OCI-LY1 (cell line): ENCODE measurements around the gene HSPB9.
"Not testable (repeated sequence)": the region's sequence is repeated elsewhere in the genome, so short reads cannot be mapped to it uniquely, and the experiment has no call there.

Experiments
- H2AFZ ChIP-seq: fragments of 200-600 bp; sonication (generic), shearing (Covaris generic); 2 replicates; pipeline ENCODE4 v1.6.0; 2014; ENCODE audit warnings: antibody characterized with exemption, mild to moderate bottlenecking, low read length
- H3F3A ChIP-seq: fragments of 200-600 bp; sonication (generic), shearing (Covaris generic); 2 replicates; pipeline ENCODE4 v1.6.0; 2014; ENCODE audit warnings: mild to moderate bottlenecking, antibody characterized with exemption, low read length, moderate library complexity; ENCODE audit not compliant: insufficient read depth
- H3K27ac ChIP-seq: fragments of 200-600 bp; sonication (generic); 2 replicates; pipeline ENCODE4 v1.5.1; 2014; ENCODE audit warnings: low read length, mixed run types, mild to moderate bottlenecking, low read depth; ENCODE audit not compliant: poor library complexity, severe bottlenecking
- H3K27me3 ChIP-seq: fragments of 200-600 bp; sonication (generic); 2 replicates; pipeline ENCODE4 v1.6.0; 2014; ENCODE audit warnings: antibody characterized with exemption, mild to moderate bottlenecking, low read length, moderate library complexity; ENCODE audit not compliant: insufficient read depth
- H3K36me3 ChIP-seq: fragments of 200-600 bp; sonication (generic); 2 replicates; pipeline ENCODE4 v1.6.1; 2014; ENCODE audit warnings: mild to moderate bottlenecking, antibody characterized with exemption, low read length, moderate library complexity, mixed read lengths; ENCODE audit not compliant: insufficient read depth
- H3K4me1 ChIP-seq: fragments of 200-600 bp; sonication (generic); 2 replicates; pipeline ENCODE4 v1.5.1; 2014; ENCODE audit warnings: mild to moderate bottlenecking, low read length, moderate library complexity; ENCODE audit not compliant: insufficient read depth, severe bottlenecking
- H3K4me2 ChIP-seq: fragments of 200-600 bp; sonication (generic), shearing (Covaris generic); 2 replicates; pipeline ENCODE4 v1.6.1; 2014; ENCODE audit warnings: low read length
- H3K4me3 ChIP-seq: fragments of 200-600 bp; sonication (generic); 2 replicates; pipeline ENCODE4 v1.5.1; 2014; ENCODE audit warnings: low read length, low read depth, mild to moderate bottlenecking, mixed read lengths; ENCODE audit not compliant: poor library complexity, severe bottlenecking
- H3K79me2 ChIP-seq: fragments of 200-600 bp; shearing (Covaris generic); 2 replicates; pipeline ENCODE4 v1.6.1; 2016; ENCODE audit warnings: mixed run types, low read length, mixed read lengths; ENCODE audit not compliant: insufficient read depth
- H3K9ac ChIP-seq: fragments of 200-600 bp; sonication (generic), shearing (Covaris generic); 2 replicates; pipeline ENCODE4 v1.6.1; 2014; ENCODE audit warnings: mild to moderate bottlenecking, low read length, mixed read lengths
- H3K9me2 ChIP-seq: fragments of 200-600 bp; sonication (generic), shearing (Covaris generic); 2 replicates; pipeline ENCODE4 v1.6.1; 2014; ENCODE audit warnings: low read depth, mild to moderate bottlenecking, low read length, mixed read lengths
- H3K9me3 ChIP-seq: fragments of 200-600 bp; shearing (Covaris generic); 2 replicates; pipeline ENCODE4 v1.6.1; 2014; ENCODE audit warnings: low read length, mixed read lengths
- H4K20me1 ChIP-seq: fragments of 200-600 bp; sonication (generic), shearing (Covaris generic); 2 replicates; pipeline ENCODE4 v1.6.0; 2016; ENCODE audit warnings: mild to moderate bottlenecking, low read length; ENCODE audit not compliant: insufficient read depth
- CTCF ChIP-seq: fragments of 200-600 bp; sonication (generic), shearing (Covaris generic); IDR thresholded peaks from 2 replicates; pipeline ENCODE4 v1.5.1; 2017; ENCODE audit warnings: mild to moderate bottlenecking, antibody characterized with exemption, low read length, moderate library complexity, mixed read lengths
- EZH2 ChIP-seq: fragments of 200-600 bp; sonication (generic), shearing (Covaris generic); IDR thresholded peaks from 2 replicates; pipeline ENCODE4 v1.8.0; 2017; ENCODE audit warnings: borderline replicate concordance, mixed run types, mild to moderate bottlenecking, antibody characterized with exemption, low read length, moderate library complexity, mixed read lengths

The HSPB9 gene

GRCh38 chr17:42135664-42136653, 13.4 kb downstream of the HSPB9 start:
- Histone ChIP-seq H3K27me3 (no peaks in the 10 kb centered on the region), H3K4me2 (peak overlapping the region; percentile 18), H2AFZ (no peak overlapping the region), H4K20me1 (no peaks in the 10 kb centered on the region), H3K4me1 (peaks cover 80% of the 10 kb centered on the region), H3K36me3 (peaks cover 2% of the 10 kb centered on the region; the same call in 1 of the 2 replicates), H3F3A (peaks cover 20% of the 10 kb centered on the region; the same call in 1 of the 2 replicates), H3K9me3 (no peaks in the 10 kb centered on the region), H3K4me3 (peak overlapping the region; percentile 0), H3K9me2 (no peaks in the 10 kb centered on the region), H3K79me2 (peaks cover 18% of the 10 kb centered on the region), H3K9ac (peak overlapping the region; percentile 2; the same call in 1 of the 2 replicates), H3K27ac (peak overlapping the region; percentile 98)
- TF ChIP-seq CTCF = no peak
- no peak for TF ChIP-seq EZH2

GRCh38 chr17:42136654-42137051, 14.0 kb downstream of the HSPB9 start:
- Histone ChIP-seq H2AFZ (no peak overlapping the region), H3K36me3 (peaks cover 9% of the 10 kb centered on the region; the same call in 1 of the 2 replicates), H3K27ac (peak overlapping the region; percentile 98), H3K9me3 (no peaks in the 10 kb centered on the region), H4K20me1 (no peaks in the 10 kb centered on the region), H3K9ac (peak overlapping the region; percentile 2; the same call in 1 of the 2 replicates), H3F3A (peaks cover 20% of the 10 kb centered on the region; the same call in 1 of the 2 replicates), H3K27me3 (no peaks in the 10 kb centered on the region), H3K79me2 (peaks cover 16% of the 10 kb centered on the region), H3K4me3 (peak overlapping the region; percentile 0), H3K4me1 (peaks cover 78% of the 10 kb centered on the region), H3K9me2 (no peaks in the 10 kb centered on the region), H3K4me2 (peak overlapping the region; percentile 18)
- no peak for TF ChIP-seq CTCF
- no peak for TF ChIP-seq EZH2

GRCh38 chr17:42138749-42139492, 16.3 kb downstream of the HSPB9 start:
- H3F3A ChIP-seq = peaks cover 8% of the 10 kb centered on the region; the same call in 1 of the 2 replicates
- H3K4me1 ChIP-seq = peaks cover 60% of the 10 kb centered on the region
- H3K36me3 ChIP-seq = peaks cover 21% of the 10 kb centered on the region; the same call in 1 of the 2 replicates
- no peak overlapping the region for H3K27ac ChIP-seq
- H3K4me2 ChIP-seq = no peak overlapping the region
- peaks cover 13% of the 10 kb centered on the region for H3K79me2 ChIP-seq
- no peaks in the 10 kb centered on the region for H3K27me3 ChIP-seq
- TF ChIP-seq CTCF (no peak), EZH2 (no peak)
- H3K9me2 ChIP-seq = no peaks in the 10 kb centered on the region
- H3K4me3 ChIP-seq = no peak overlapping the region
- H3K9ac ChIP-seq = no peak overlapping the region
- no peak overlapping the region for H2AFZ ChIP-seq
- no peaks in the 10 kb centered on the region for H3K9me3 ChIP-seq
- no peaks in the 10 kb centered on the region for H4K20me1 ChIP-seq

- H3K4me2 ChIP-seq, H3F3A ChIP-seq, H3K4me3 ChIP-seq, H2AFZ ChIP-seq, H4K20me1 ChIP-seq, H3K9me2 ChIP-seq, H3K27me3 ChIP-seq, H3K27ac ChIP-seq, H3K9me3 ChIP-seq, H3K9ac ChIP-seq: not testable (repeated sequence)
- Histone ChIP-seq H3K36me3 (peaks cover 28% of the 10 kb centered on the region), H3K79me2 (peaks cover 19% of the 10 kb centered on the region), H3K4me1 (peaks cover 42% of the 10 kb centered on the region)
Measured at GRCh38 chr17:42140690-42141089, 18.1 kb downstream of the HSPB9 start.
